Esophagus muscularis mucosa (tissue), 4 donors: Measurements from ENCODE around the gene TBC1D17. TPM values are rescaled to one million over a fixed set of nuclear protein-coding genes. Genes with fewer than 3 reads are reported as not detected.

Experiments
- DNase-seq: peaks from one replicate; pipeline ENCODE4 v3.0.0-alpha.2; 2017; ENCODE audit errors: extremely low spot score
- H3K27ac ChIP-seq, 4 donors: fragments of 200-600 bp; sonication (generic); replicated peaks in 1 of 4; 1 replicate in 3 of 4; 2 replicates in 1 of 4; pipeline ENCODE4 v1.5.1; 2016 to 2019; ENCODE audit warnings: mild to moderate bottlenecking in 1 of 4
- H3K27me3 ChIP-seq, 4 donors: fragments of 200-600 bp; sonication (generic); one replicate each; pipeline versions ENCODE4 v1.5.1 to v1.6.0; 2016 to 2019
- H3K36me3 ChIP-seq, 4 donors: fragments of 200-600 bp; sonication (generic); one replicate each; pipeline ENCODE4 v1.5.1; 2016 to 2019
- H3K4me1 ChIP-seq, 4 donors: fragments of 200-600 bp; sonication (generic); one replicate each; pipeline ENCODE4 v1.5.1; 2016 to 2019
- H3K4me3 ChIP-seq, 4 donors: fragments of 200-600 bp; sonication (generic); 1 replicate in 2 of 4; 2 replicates in 2 of 4; pipeline ENCODE4 v1.5.1; 2016 to 2019; ENCODE audit warnings: mild to moderate bottlenecking in 4 of 4, moderate library complexity in 1 of 4
- H3K9me3 ChIP-seq, 4 donors: fragments of 200-600 bp; sonication (generic); 1 replicate in 3 of 4; 2 replicates in 1 of 4; pipeline ENCODE4 v1.5.1; 2016 to 2019
- EP300 ChIP-seq: sonication (generic); formaldehyde crosslinking; IDR thresholded peaks from one replicate; pipeline ENCODE4 v1.6.1; 2017; ENCODE audit warnings: antibody characterized with exemption
- POLR2A ChIP-seq: fragments of 450-650 bp; IDR thresholded peaks from one replicate; pipeline ENCODE4 v1.6.1; 2017; ENCODE audit warnings: antibody characterized with exemption, moderate library complexity, mild to moderate bottlenecking, low read depth
- POLR2AphosphoS5 ChIP-seq, 2 donors: sonication (generic); formaldehyde crosslinking; IDR thresholded peaks; one replicate each; pipeline ENCODE4 v1.6.1; 2017; ENCODE audit warnings: antibody characterized with exemption in 2 of 2
- WGBS: methylation state at CpG from one replicate; pipeline ENCODE4 v1.1.5; 2018; 5-methylcytosine and 5-hydroxymethylcytosine counted together
- intact Hi-C: fragments of 100-400 bp; cut with DNase I; formaldehyde crosslinking; loops from one replicate; pipeline ENCODE4 v1.15.1; 2023
- total RNA-seq, 4 donors: library from RNA; depleted of rRNA; stranded (reverse); fragments of >200 nt; gene quantifications; one replicate each; pipeline versions ENCODE4 v1.1.0 to v1.2.1, GENCODE V29; 2016
- TF ChIP-seq, protein P1 (sequence below), 3 experiments: fragments of 200-600 bp in 2 of 3; fragments of 450-650 bp in 1 of 3; sonication (generic) in 2 of 3; IDR thresholded peaks; one replicate each; pipeline ENCODE4 v1.5.1; 2017 to 2019; ENCODE audit warnings: antibody characterized with exemption in 3 of 3, mild to moderate bottlenecking in 2 of 3, moderate library complexity in 1 of 3

The TBC1D17 gene
- total RNA-seq, 4 donors from 2014 or later: 35.1 to 60.9 (median 44.0) TPM

DNA sequence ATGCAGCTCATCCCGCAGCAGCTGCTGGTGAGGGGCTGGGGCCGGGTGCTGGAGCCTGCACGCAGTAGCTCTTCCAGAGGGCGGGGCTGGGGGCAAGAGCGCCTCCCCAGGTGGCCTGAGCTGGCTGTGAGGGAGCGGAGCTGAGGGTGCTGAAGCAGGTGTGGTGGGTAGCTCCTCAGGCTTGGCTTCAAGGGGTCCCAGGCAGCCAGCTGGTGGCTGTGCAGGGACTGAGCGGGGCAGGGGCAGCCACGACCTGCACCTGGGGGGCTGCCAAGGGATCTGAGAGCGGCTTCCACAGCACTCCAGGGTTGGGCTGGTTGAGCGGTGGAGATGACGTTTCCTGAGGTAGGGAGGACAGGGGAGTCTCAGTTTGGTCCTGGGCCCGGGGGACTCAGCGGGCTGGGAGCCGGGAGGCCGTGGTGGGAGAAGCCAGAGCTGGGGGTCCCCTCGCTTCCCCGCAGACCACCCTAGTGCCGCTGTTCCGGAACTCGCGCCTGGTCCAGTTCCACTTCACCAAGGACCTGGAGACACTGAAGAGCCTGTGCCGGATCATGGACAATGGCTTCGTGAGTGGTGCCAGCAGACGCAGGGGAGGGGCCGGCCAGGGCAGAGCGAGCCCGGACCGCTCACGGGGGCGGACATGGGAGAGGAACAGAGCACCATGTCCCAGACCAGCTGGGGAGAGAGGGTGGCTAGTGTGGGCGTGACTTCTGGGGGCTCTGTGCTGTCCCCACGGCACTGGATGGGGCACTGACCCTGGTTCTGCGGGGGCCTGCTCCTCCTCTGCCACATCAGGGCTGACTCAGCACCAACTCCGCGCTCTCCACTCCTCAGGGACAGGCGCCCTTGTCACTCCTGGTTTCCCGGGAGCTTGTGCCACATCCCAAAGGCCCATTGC is 19.2 kb upstream of the TBC1D17 start:
- no peaks in the 10 kb centered on the region for H3K9me3 ChIP-seq
- no peak for TF ChIP-seq POLR2AphosphoS5 (IDR thresholded peaks at IDR 0.05)
- no peak for TF ChIP-seq EP300
- TF ChIP-seq, protein P1, sequence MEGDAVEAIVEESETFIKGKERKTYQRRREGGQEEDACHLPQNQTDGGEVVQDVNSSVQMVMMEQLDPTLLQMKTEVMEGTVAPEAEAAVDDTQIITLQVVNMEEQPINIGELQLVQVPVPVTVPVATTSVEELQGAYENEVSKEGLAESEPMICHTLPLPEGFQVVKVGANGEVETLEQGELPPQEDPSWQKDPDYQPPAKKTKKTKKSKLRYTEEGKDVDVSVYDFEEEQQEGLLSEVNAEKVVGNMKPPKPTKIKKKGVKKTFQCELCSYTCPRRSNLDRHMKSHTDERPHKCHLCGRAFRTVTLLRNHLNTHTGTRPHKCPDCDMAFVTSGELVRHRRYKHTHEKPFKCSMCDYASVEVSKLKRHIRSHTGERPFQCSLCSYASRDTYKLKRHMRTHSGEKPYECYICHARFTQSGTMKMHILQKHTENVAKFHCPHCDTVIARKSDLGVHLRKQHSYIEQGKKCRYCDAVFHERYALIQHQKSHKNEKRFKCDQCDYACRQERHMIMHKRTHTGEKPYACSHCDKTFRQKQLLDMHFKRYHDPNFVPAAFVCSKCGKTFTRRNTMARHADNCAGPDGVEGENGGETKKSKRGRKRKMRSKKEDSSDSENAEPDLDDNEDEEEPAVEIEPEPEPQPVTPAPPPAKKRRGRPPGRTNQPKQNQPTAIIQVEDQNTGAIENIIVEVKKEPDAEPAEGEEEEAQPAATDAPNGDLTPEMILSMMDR (IDR thresholded peaks at IDR 0.05): no peak
- TF ChIP-seq POLR2A: no peak
- H3K27ac ChIP-seq: peak overlapping the region in 1 of 4 donors; percentile 18
- no peak overlapping the region for H3K4me3 ChIP-seq
- H3K4me1 ChIP-seq: peaks cover 6 to 34% (median 30%) of the 10 kb centered on the region in 4 donors
- peaks cover 31 to 93% (median 91%) of the 10 kb centered on the region in 4 donors for H3K36me3 ChIP-seq
- H3K27me3 ChIP-seq: no peaks in the 10 kb centered on the region
- WGBS: 88% methylated on average over 31 of the region's 37 CpGs
- DNase-seq: no peak
- intact Hi-C loops: no loop called here

DNA sequence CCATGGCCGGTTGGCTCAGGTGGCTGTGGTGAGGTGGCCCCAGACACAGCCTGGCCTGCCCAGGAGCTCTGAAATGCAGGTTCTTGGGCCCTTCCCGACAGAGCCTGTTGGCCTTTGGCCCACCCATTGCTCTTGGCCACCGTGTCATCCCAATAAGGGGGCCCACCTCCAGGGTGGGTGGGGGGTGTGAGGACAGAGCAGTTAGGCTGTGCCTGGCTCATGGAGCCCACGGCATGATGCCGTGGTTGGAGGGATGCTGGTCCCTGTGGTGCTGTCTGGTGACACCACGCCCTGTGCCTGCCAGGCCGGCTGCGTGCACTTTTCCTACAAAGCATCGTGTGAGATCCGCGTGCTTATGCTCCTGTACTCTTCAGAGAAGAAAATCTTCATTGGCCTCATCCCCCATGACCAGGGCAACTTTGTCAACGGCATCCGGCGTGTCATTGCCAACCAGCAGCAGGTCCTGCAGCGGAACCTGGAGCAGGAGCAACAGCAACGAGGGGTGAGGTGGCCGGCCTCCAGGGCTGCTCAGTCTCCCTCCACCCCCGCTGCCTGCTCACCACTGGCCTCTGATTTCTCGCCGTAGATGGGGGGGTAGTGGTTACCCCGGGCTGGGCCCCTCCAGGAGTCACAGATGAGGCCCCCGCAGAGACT is 17.7 kb upstream of the TBC1D17 start:
- intact Hi-C loops: no loop called here
- peak overlapping the region; percentile 70 to 77 (median 74) for H3K27ac ChIP-seq
- H3K27me3 ChIP-seq: no peaks in the 10 kb centered on the region
- no peaks in the 10 kb centered on the region for H3K9me3 ChIP-seq
- TF ChIP-seq POLR2AphosphoS5 (IDR thresholded peaks at IDR 0.05) (no peak), POLR2A (no peak)
- WGBS: 89% methylated on average over 22 of the region's 22 CpGs
- H3K4me3 ChIP-seq: no peak overlapping the region
- H3K4me1 ChIP-seq: peaks cover 2 to 27% (median 22%) of the 10 kb centered on the region in 4 donors
- peaks cover 36 to 100% (median 99%) of the 10 kb centered on the region in 4 donors for H3K36me3 ChIP-seq
- no peak for DNase-seq

DNA sequence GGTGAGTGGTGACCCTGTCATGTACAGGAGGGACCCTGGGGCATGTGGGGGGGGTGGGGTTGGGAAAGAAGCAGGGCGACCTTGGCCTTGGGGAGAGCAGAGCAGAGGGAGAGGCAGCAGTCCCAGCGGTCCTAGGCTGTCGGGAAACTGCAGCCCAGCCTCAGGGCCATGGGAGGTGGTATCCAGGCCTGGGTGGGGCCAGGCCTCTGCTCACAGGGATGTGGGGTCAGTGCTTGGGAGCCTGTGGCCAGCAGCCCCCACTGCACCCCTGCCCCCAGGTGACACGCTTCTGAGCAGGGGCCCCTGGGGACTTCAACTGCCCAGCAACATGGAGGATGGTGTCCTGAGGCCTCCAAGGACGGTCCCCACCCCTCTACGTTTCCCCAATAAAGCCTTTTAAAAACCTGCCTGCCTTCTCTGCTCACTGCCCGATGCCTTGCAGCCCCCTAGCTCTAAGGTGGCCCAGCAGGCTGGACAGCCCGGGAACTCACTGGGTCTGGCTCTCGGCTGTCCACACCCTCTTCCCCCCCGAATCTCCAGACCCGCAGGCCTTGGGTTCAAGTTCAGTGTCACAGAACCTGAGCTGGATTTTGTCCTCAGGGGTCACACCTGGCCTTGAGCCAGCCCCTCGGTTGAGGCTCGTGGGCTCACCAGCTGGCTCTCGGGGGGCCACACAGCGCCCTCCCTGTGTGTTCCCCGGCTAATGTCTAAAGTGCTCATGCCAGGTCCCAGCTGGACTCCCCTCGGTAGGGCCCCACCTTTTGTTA is 17.0 kb upstream of the TBC1D17 start:
- intact Hi-C loops: no loop called here
- H3K27me3 ChIP-seq: no peaks in the 10 kb centered on the region

DNA sequence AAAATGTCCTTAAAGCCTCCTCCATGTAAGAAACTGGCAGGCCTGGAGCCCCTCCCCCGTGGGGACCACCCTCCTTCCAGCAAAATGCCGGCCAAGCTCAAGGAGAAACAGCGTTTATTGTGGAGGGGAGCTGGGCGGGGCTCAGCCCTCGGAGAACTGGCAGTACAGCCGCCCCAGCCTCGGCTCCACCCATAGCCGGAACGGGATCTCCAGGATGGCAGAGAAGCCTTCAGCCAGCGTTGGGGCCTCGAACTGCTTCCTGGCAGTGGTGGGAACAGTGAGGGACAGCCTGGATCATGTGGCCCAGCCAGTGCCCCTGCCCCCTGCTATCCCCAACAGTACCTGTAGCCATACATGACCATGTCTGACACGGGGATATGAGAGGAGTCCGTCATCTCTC is 16.4 kb upstream of the TBC1D17 start:
- intact Hi-C loops: no loop called here
- Histone ChIP-seq H3K36me3 (peaks cover 30 to 90% (median 87%) of the 10 kb centered on the region in 4 donors), H3K27ac (peak overlapping the region; percentile 70 to 77 (median 74)), H3K27me3 (no peaks in the 10 kb centered on the region), H3K4me1 (peaks cover 15 to 40% (median 32%) of the 10 kb centered on the region in 4 donors), H3K9me3 (no peaks in the 10 kb centered on the region), H3K4me3 (peak overlapping the region in 1 of 4 donors; percentile 28)
- TF ChIP-seq EP300: no peak
- TF ChIP-seq POLR2A: no peak
- no peak for TF ChIP-seq POLR2AphosphoS5 (IDR thresholded peaks at IDR 0.05)
- TF ChIP-seq, protein P1 (IDR thresholded peaks at IDR 0.05): no peak
- WGBS: 44% methylated on average over 11 of the region's 13 CpGs
- DNase-seq: peak; percentile 92

More for the DNA sequence above, 17.0 kb upstream of the TBC1D17 start:
- H3K36me3 ChIP-seq: peaks cover 30 to 96% (median 93%) of the 10 kb centered on the region in 4 donors
- TF ChIP-seq, protein P1 (IDR thresholded peaks at IDR 0.05): no peak
- no peak for TF ChIP-seq EP300
- no peak for DNase-seq
- 79% methylated on average over 5 of the region's 17 CpGs for WGBS
- peak overlapping the region; percentile 70 to 77 (median 74) for H3K27ac ChIP-seq
- peaks cover 9 to 34% (median 26%) of the 10 kb centered on the region in 4 donors for H3K4me1 ChIP-seq
- no peaks in the 10 kb centered on the region for H3K9me3 ChIP-seq
- peak overlapping the region in 1 of 4 donors; percentile 28 for H3K4me3 ChIP-seq
